Glomerular visceral epithelial cell (primary cell): Measurements from ENCODE around the gene NEIL3.
A peak's percentile ranks its signal among the peaks of the same experiment; 100 is the strongest.
"Not testable (repeated sequence)": the region's sequence is repeated elsewhere in the genome, so short reads cannot be mapped to it uniquely, and the experiment has no call there.

Source experiments
- DNase-seq: peaks from one replicate; pipeline ENCODE4 v3.0.0-alpha.2; 2016; ENCODE audit errors: extremely low spot score

NEIL3 gene

DNA sequence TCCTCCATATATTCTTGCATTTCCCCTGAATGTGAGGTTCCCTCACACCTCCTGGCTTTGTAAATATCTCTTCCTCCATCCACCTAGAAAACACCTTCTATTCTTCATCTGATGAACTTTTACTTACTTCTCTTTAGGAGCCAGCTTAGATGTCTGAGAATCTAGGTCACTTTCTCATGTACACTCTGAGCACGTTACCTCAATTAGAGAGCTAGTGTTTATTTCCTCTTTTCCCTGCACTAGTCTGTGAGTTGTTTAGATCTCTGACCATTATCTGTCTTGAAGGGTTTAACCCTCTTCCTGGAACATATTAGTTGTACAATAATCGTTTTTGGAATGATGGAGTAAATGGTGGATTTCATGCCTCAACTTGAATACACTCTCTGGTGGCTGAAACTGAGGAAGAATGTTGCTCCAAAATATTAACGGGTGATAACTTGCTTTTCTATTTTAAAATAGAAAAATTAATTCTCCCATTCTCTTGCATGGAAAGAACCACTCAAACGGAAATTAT is 8.5 kb upstream of the NEIL3 start:
- no peak for DNase-seq

DNA sequence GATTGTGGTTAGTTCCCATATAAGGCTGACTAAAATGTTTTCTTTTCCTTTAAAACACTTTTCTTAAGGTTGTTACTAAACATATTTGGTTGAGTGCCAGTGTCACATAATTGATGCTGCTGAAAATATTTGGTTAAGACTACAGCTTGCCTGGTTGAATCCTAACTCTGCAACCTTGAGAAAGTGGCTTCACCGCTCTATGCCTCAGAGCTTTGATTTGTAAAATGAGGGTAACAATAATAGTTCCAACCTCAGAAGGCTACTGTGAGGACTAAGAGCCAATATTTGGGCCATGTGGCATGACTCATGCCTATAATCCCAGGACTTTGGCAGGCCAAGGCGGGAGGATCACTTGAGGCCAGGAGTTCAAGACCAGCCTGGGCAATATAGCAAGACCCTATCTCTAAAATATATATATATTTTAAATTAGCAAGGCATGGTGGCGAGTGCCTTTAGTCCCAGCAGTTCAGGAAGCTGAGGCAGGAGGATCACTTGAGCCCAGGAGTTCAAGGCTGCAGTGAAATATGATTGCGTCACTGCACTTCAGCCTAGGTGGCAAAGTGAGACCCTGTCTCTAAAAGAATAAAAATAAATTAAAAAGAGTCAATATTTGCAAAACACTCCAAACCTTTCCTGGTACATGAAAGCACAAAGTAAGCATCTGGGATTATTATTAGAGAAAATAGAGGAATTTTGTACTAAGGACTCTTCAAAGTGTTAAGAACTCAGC is 7.1 kb upstream of the NEIL3 start:
- no peak for DNase-seq

DNA sequence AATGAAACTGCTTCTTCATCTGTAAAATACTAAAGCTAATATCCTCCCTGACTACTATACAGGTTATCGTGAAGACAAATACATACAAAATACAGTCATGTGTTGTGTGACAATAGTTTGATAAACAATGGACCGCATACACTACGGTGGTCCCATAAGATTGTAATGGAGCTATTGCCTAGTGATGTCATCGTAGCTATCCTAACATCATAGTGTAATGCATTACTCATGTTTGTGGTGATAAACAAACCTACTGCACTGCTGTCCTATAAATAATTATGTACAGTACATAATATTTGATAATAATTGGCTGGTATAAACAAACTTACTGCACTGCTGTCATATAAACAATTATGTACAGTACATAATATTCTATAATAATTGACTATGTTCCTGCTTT is 5.6 kb upstream of the NEIL3 start:
- no peak for DNase-seq

DNA sequence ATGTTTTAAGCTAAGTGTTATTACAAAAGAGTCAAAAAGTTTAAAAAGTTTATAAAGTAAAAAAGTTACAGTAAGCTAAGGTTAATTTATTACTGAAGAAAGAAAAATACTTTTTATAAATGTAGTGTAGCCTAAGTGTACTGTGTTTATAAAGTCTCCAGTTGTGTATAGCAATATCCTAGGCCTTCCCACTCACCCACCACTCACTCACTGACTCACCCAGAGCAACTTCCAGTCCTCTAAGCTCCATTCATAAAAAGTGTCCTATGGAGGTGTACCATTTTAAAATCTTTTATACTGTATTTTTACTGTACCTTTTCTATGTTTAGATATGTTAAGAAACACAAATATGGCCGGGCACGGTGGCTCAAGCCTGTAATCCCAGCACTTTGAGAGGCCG is 4.8 kb upstream of the NEIL3 start:
- not testable (repeated sequence) for DNase-seq

DNA sequence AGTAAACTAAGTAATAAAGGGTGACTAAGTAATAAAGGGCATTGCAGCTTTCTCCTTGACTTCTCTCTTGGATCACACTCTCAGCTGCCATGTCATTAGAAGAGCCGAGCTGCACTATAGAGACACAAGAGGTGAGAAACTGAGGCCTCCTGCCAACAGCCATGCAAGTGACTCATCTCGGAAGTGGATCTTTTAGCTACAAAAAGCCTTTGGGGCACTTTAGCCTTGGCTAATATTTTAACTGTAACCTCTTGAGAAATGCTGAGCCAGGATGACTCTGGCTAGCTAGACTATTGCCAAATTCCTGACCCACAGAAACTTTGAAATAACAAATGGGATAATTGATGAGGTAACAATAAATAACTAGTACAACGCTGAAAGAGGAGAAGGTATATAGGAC is 1.5 kb upstream of the NEIL3 start:
- DNase-seq: peak; percentile 61

DNA sequence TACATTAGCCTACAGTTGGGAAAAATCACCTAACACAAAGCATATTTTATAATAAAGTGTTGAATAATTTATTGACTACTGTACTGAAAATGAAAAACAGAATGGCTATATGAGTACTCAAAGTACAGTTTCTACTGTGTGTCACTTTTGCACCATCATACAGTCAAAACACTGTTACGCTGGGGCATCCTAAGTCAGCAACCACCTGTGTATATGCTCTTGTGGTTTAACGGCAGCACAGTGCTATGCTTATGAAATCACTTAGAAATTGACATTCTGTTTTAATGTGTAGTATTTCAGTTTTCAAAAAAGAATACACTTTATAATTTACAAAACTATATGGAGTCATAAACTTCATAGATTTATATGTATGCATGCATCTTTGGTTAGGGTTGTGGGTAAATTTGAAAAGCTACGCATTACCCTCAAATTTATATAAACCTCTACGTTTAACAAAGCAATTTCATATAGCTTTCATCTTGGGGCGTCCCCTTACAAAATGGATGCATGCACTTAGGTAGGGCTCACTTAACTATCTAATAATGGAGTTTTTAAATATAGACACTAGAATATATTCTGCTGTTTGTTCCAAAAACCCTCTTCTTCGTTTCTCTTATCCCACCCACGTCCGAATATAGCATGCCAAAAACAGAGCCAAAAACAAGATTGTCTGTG is 690 bp upstream of the NEIL3 start:
- DNase-seq: no peak

DNA sequence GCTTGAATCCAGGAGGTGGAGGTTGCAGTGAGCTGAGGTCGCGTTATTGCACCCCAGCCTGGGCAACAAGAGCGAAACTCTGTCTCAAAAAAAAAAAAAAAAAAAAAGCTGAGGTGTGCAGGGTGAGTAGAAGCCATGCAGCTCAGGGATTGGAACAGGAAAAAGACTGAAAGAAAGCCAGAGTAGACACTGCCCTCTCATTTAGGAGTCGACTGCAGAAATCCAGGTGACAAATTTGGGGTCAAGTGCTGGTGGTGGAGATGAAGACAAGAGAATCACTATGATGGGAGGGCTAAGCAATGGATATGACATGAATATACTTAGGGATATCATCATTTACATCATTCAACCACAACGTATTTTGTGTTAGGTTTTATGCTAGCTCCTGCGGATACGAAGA is 1.9 kb downstream of the NEIL3 start:
- DNase-seq: no peak

DNA sequence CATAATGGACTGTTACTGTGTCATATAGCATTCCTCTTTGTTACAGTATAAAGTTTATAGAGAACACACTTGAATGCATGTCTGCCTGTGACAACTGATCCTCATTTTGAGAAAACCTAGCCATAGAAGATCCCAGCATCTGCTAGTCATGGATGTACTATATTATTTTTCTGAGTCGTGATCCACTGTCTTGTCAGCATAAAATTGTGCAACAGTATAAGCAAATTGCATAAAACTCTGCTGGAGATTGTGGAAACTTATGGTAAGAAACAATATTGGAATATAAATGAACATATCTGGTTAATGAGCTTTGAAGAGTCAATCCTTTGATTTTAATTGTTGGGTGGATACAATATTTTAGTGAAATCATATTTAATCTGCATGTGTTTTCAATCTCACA is 3.6 kb downstream of the NEIL3 start:
- no peak for DNase-seq

DNA sequence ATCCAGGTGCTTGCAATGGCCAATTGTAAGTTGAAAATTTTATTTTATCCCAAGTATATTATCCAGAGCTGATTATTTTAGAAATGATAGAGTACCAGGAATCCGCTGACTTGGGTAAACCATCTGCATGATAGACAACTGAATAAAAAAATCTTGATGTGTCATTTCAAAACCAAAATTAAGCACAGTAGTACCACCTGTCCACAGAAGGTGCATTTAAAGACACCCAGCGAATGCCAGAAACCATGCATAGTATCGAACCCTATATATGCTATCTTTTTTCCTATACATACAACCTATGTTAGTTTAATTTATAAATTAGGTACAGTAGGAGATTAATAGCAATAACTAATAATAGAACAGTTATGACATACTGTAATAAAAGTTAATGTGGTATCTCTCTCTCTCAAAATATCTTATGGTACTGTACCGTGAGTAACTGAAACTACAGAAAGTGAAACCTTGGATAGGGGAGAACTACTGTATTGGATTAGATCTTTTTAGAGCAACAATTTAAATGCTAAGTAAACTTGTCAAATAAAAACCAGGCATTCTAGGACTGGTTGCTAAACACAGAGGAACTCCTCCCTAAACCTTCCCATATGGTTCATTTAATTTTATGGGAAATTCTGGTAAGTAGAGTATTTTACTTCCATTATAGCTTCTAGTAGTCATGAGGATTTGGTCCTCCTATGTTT is 6.2 kb downstream of the NEIL3 start:
- no peak for DNase-seq

DNA sequence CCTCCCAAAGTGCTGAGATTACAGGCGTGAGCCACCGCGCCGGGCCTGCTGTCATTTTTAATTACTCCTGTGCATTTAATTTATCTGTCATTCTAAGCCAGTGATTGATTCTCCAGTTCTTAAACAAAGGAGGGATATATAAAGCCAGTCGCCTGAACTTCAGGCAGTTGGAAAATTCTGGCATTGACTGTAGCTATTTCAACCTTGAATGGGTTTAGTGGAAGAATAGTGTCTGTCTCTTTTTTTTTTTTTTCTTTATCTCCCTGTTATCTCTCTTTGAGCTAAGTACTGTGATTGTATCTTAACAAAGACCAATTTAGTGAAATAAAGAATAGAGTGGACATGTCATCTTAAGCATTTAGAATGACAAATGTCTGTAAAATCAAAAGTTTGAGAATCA is 11.0 kb downstream of the NEIL3 start:
- no peak for DNase-seq

DNA sequence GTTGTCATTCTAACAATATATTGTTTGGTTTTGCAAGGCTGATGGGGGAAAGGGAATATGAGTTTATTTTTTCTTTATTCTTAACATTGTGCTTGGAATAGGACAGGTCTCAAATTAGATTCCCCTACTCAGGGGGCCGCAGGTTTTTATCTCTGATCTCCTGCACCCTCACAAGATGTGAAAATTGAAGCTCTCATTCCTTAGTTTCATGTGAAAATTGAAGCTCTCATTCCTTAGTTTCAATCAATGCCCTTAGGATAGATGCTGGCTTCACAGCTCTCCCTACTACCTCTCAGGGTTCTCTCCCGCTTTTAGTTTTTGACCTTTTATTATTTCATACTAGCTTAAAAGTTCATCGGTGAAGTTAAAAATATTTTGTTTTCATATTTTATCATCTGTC is 12.0 kb downstream of the NEIL3 start:
- no peak for DNase-seq

DNA sequence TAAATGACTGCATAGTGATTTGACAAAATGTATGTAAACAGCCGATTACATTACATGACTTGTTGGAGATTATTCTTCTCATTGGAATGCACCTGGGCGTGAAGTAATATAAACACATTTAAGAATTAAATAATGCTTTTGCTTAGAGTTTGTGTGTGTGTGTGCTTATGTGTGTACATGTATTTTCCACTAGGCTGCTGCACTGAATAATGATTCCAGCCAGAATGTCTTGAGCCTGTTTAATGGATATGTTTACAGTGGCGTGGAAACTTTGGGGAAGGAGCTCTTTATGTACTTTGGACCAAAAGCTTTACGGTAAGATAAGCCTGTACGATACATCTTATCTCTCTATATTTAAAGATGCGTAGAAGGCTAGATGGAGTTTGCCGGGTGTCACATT is 12.6 kb downstream of the NEIL3 start:
- no peak for DNase-seq

DNA sequence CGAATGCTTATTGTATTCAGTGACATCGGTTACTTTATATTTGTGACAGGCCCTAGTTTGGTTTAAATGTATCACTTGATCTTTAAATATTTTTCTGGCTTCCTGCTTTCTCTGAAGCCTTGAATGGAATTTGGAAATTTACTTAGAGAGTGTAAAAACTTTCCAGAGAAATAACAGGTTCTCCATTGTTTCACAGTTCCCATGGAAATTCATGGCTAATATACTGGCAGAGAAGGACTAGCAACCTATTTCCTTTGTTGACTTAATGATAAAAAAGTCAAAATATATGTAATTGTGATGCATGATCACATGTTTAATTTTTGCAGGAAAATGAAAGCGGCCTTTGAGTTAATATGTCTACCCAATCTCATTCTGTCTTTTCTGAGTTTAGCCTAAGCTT is 13.2 kb downstream of the NEIL3 start:
- no peak for DNase-seq

DNA sequence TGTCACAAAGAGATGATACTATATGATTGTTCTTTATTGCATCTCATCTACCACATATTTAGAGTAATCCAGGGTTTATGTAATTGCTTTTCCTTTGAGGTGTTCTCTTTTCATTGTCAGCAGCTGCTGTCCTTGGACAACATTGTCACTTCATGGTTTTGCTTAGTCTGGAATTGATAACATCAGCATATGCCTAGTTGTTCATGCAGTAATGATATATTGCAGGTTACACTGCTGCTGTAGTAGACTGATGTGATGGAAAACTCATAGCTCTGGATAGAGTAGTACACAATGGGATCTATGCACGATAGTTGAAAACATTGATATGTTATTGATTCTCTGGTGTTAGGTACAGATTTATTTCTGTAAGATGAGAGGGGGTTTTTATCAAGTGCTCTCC is 13.7 kb downstream of the NEIL3 start:
- no peak for DNase-seq

DNA sequence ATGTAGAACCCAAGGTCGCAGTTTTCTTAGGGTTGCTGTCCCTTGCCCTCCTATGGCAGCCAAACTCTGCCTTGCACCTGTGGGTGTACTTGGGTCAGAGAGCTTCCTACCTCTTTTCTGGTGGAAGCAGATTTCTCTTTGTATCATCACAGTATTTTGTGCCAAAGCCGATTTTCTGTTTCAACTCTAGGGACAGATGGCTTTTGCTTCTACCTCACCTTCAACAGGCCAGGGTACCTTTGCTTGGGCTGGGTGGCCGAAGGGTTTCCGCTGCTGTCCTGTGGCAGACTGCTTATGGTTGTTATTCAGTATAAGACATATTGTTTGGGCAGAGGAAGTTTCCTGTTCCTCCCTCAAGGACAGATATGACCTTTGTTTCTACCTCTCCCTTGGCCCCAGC is 22.4 kb downstream of the NEIL3 start:
- no peak for DNase-seq

DNA sequence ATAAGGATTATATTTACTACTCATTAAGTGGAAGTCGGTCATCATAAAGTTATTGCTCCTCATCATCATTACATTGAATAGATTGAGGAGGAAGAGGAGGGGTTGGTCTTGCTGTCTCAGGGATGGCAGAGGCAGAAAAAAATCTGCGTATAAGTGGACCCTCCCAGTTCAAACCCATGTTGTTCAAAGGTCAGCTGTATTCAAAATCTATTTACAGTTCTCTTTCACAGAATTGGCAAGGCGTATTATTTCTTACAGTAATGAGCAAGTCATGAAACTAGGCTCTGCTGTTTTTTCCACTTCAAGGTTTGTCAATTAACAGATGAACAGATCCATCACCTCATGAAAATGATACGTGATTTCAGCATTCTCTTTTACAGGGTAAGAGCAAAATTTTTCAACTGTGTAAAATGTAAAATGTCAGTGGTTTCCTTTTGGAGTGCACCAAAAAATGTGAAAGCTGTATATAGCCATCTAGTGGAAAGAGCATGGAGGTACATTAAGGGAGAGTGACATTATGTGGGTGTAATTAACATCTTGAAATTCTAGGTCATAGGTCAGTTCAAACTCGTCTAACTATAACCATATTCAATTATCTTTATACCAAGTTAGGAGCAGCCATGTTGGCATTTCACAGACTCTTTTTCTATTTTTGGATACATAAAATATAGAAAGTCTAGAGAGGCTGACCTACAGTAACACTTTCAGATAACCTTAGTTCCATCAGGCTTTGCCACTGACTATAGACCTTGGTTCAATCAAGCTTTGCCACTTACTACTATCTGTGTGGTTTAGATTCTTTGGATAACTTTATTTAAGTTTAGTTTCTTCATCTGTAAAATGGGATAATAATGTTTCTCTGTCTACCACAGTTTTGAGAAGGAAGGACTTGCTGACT is 30.1 kb downstream of the NEIL3 start:
- DNase-seq: peak; percentile 47

DNA sequence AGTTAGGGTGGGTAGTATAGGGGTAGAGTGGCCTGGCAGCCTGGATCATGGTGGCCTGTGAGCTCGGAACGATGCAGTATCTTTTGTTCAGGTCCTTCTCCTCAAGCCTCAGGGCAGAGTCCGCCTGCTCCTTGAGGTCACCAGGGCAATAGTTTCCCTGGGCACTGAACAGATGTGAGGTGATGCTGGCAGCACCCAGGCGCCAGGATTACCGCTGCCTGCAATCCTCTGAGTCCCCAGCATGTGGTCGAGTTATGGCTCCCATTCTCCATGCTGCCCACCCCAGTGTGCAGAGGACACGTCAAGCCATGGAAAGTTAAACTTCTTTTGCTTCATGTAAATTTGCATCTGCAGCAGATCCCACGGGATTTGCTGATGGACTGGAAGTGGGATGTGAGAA is 38.7 kb downstream of the NEIL3 start:
- no peak for DNase-seq

DNA sequence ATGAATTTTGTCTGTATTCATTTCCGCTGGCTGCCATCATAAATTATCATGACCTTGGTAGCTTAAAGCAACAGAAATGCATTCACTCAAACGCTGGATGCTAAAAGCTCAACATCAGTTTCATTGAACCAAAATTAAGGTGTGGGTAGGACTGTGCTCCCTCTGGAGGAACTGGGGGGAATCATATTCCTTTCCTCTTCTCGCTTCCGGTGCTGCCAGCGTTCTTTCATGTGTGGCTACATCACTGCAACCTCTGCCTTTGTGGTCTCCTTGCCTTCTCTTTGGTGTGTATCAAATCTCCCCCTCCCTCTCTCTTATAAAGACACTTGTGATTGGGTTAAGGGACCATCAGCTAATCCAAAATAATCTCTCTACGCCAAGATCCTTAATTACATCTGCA is 39.5 kb downstream of the NEIL3 start:
- no peak for DNase-seq

DNA sequence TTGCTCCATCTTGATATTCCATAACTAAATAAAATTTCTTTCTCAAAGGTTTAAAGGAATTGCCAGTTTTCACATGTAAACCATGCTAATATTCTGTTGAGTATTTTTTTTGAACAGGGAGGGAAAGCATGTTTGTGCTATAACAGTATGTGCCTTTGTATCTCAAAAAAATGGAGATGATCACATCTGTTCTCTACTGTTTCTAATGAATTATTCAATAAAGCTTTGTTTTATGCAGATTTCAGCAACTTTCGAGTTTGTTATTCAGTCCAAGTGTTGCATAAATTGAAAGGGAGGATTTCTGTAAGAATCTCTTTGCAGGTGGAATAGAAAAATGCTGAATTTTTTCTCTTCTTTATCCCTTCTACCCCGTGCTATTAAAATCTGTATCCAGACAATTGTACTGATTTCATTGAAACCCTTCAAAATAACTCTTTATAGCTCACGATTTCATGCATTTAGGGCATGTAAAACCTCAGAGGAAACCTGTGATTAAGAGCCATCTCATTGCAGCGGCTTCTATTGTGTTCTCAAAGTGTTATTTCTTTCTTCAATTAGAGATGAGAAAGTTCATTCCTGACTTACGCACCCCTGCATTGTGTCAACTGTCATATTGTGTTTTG is 42.1 kb downstream of the NEIL3 start:
- DNase-seq: no peak

DNA sequence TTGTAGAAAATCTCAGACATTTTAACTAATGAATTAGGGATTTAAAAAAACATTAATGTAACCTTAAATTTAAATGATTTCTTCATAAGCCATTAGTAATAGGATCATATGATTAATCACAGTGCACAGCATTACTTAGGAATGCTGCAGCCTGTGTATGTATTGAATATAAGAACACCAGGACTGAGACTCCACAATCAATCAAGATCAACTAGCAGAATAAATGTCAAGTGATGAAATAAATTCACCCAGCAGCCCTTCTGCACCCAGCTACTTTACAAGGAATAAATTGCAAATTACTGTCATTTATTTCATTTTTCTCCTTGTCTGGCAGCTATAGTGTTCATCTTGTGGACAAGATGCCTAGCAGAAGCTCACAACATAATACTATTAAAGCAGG is 46.5 kb downstream of the NEIL3 start:
- no peak for DNase-seq

DNA sequence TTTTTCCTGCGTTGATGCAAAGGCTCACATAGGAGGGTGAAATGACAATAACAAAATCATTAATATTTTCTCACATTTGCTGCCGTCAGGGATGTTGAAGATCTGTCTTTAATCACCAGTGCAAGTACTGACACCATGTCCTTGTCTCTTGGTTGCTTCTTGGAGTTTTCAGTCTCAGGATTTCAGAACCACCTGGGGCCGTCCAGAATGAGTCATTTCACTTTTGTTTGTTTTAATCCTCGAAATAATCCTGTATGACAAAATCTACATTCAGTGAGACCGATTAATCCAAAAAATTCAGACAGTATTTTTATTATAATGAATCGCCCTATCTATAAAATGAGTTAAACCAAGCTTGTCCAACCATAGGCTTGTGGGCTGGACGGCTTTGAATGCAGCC is 47.2 kb downstream of the NEIL3 start:
- no peak for DNase-seq
